ENCODE results near the gene RAD51AP2.
"Not testable (repeated sequence)": the region's sequence is repeated elsewhere in the genome, so short reads cannot be mapped to it uniquely, and the experiment has no call there.

GRCh38 chr2:17565726-17566125, 47.5 kb upstream of the RAD51AP2 start:
- not testable (repeated sequence) for TF ChIP-seq SUZ12 (IDR thresholded peaks at IDR 0.05; ENCODE audit: extremely low read depth, insufficient read depth, insufficient read length); YY1 (IDR thresholded peaks at IDR 0.05; ENCODE audit: insufficient read depth, insufficient read length); ZNF274 (IDR thresholded peaks at IDR 0.05; ENCODE audit: low read depth, low read length)
